Neutrophil (primary cell): ENCODE data around the gene CIITA.

Source experiments
- H3K27ac ChIP-seq: fragments of 200-600 bp; sonication (generic); 2 replicates; pipeline ENCODE4 v1.5.1; 2016; ENCODE audit warnings: mild to moderate bottlenecking, moderate library complexity
- H3K27me3 ChIP-seq: fragments of 200-600 bp; sonication (generic); 2 replicates; pipeline ENCODE4 v1.6.0; 2016; ENCODE audit warnings: mild to moderate bottlenecking
- H3K36me3 ChIP-seq: fragments of 200-600 bp; sonication (generic); 2 replicates; pipeline ENCODE4 v1.5.1; 2017
- H3K4me1 ChIP-seq, 2 experiments: fragments of 200-600 bp in 1 of 2; sonication (generic) in 1 of 2; 1 replicate in 1 of 2; 2 replicates in 1 of 2; pipeline versions ENCODE4 v1.5.1 to v1.6.1; 2013 to 2016; ENCODE audit warnings: low read depth in 1 of 2, low read length in 1 of 2, mild to moderate bottlenecking in 1 of 2, moderate library complexity in 1 of 2; ENCODE audit not compliant: control insufficient read depth in 1 of 2, insufficient read depth in 1 of 2
- H3K4me3 ChIP-seq, 2 experiments: fragments of 200-600 bp in 1 of 2; sonication (generic) in 1 of 2; 1 replicate in 1 of 2; 2 replicates in 1 of 2; pipeline ENCODE4 v1.5.1; 2013 to 2016; ENCODE audit warnings: low read depth in 1 of 2, low read length in 1 of 2, mild to moderate bottlenecking in 1 of 2, moderate library complexity in 1 of 2
- H3K9me3 ChIP-seq: fragments of 200-600 bp; sonication (generic); 2 replicates; pipeline ENCODE4 v1.5.1; 2016
- TF ChIP-seq, protein P1 (sequence below): fragments of 200-600 bp; sonication (generic); IDR thresholded peaks from 2 replicates; pipeline ENCODE4 v1.5.1; 2016; ENCODE audit warnings: antibody characterized with exemption

The CIITA gene

DNA sequence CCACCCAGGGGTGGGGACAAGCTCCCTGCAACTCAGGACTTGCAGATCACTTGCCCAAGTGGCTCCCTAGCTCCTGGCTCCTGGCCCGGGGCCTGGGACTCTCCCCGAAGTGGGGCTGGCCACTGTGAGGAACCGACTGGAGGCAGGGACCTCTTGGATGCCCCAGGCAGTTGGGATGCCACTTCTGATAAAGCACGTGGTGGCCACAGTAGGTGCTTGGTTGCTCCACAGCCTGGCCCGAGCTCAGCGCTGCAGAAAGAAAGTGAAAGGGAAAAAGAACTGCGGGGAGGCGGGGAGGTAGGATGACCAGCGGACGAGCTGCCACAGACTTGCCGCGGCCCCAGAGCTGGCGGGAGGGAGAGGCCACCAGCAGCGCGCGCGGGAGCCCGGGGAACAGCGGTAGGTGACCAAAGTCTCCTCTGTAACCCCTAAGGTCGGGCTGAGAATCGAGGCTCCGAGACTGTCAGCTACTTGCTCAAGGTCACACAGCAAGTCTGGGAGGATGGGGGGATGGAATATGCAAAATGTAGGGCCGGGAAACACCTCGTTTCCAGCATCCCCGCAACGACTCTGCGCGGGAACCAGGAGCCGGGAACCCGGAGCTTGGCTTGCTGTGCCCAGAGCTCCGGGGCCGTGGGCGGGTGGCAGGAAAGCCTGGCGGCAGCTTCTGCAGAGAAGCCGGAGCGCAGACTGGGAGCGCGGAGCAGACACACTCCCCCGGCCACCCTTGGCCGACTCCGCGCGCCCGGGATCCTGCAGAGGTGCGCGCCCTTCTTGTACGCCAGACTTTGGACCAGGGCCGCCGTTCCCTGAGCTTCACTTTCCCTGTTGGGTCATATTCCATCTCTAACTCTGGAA is 1.9 kb downstream of the CIITA start:
- Histone ChIP-seq H3K9me3 (no peaks in the 10 kb centered on the region), H3K27me3 (peaks cover 71% of the 10 kb centered on the region), H3K4me3 (peak overlapping the region; percentile 38 to 69), H3K4me1 (peaks cover 14 to 27% of the 10 kb centered on the region in 2 experiments), H3K36me3 (no peaks in the 10 kb centered on the region), H3K27ac (peak overlapping the region; percentile 31)
- TF ChIP-seq, protein P1, sequence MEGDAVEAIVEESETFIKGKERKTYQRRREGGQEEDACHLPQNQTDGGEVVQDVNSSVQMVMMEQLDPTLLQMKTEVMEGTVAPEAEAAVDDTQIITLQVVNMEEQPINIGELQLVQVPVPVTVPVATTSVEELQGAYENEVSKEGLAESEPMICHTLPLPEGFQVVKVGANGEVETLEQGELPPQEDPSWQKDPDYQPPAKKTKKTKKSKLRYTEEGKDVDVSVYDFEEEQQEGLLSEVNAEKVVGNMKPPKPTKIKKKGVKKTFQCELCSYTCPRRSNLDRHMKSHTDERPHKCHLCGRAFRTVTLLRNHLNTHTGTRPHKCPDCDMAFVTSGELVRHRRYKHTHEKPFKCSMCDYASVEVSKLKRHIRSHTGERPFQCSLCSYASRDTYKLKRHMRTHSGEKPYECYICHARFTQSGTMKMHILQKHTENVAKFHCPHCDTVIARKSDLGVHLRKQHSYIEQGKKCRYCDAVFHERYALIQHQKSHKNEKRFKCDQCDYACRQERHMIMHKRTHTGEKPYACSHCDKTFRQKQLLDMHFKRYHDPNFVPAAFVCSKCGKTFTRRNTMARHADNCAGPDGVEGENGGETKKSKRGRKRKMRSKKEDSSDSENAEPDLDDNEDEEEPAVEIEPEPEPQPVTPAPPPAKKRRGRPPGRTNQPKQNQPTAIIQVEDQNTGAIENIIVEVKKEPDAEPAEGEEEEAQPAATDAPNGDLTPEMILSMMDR = no peak

DNA sequence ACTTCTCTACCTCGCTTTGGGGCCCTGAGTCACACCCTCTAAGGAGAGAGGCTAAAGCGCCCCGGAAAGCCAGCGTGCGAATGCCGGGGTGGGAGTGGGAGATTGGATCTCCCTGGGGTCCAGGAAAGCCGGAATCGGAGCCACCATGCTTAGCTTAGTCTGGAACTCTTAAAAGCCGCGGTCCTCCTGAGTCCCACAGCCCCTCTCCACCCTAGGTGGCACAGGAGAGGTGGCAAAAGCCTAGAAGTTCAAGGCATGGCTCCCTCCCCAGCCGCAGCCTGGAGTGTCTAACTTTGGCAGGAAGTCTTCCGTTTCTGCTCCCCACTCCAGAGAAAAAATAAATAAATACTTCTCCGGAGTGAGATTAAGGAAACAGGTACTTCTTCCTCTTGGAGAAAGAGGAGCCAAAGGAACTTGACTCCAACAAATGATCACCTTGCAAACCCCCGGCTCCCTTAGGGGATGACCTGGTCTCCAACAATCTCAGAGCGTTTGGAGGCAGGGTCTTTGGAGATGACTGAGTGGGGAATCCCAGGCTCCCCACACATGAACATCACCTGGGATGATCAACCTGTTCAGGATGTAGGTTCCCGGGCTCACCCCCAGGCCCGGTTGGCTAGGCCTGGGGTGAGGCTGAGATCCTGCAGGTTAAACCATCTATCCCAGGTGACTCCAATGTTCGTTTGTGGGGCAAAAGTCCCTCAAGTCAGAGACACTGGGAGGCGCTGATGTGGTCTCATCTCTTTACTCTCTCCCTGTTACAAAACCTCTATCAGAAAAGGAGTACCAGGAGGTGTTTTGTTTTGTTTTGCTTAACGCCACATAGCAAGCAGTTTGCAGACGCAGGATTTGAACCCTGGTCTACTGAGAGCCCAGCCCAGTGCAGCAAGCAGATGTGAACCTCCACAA is 2.9 kb downstream of the CIITA start:
- TF ChIP-seq, protein P1 = no peak
- Histone ChIP-seq H3K27me3 (peaks cover 70% of the 10 kb centered on the region), H3K36me3 (no peaks in the 10 kb centered on the region), H3K27ac (no peak overlapping the region), H3K9me3 (no peaks in the 10 kb centered on the region), H3K4me3 (peak overlapping the region in 1 of 2 experiments; percentile 69), H3K4me1 (peaks cover 14 to 27% of the 10 kb centered on the region in 2 experiments)

DNA sequence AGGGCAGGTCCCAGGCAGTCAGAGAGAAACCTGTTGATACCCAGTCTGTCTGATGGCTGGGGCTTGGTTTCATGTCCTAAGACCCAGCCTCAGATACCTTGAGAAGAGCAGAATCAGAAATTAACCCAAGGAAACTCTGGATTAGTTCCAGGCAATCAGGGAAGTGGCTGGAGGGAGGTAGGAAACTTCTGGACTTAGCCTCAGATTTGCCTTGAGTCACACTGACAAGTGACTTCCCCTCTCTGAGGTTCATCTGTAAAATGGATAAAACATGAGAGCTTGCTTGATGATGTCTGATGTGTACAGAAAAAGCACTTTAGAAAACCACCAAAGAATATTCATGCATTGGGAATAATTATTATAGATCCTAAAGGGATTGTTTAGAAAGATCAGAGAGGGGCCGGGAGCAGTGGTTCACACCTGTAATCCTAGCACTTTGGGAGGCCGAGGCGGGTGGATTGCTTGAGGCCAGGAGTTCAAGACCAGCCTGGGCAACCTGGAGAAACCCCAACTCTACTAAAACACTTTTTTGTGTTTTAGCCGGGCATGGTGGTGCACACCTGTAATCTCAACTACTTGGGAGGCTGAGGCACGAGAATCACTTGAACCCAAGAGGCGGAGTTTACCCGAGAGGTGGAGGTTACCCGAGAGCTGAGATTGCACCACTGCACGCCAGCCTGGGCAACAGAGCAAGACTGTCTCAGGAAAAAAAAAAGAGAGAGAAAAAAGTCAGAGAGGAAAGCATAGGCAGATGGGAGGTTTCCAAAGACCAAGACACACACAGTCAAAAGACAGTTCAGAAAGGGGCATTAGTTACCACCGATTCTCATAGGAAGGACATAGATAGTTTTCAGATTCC is 3.8 kb downstream of the CIITA start:
- Histone ChIP-seq H3K36me3 (no peaks in the 10 kb centered on the region), H3K4me1 (peaks cover 14 to 27% of the 10 kb centered on the region in 2 experiments), H3K27ac (no peak overlapping the region), H3K27me3 (peaks cover 61% of the 10 kb centered on the region), H3K4me3 (no peak overlapping the region), H3K9me3 (no peaks in the 10 kb centered on the region)
- TF ChIP-seq, protein P1 = no peak

DNA sequence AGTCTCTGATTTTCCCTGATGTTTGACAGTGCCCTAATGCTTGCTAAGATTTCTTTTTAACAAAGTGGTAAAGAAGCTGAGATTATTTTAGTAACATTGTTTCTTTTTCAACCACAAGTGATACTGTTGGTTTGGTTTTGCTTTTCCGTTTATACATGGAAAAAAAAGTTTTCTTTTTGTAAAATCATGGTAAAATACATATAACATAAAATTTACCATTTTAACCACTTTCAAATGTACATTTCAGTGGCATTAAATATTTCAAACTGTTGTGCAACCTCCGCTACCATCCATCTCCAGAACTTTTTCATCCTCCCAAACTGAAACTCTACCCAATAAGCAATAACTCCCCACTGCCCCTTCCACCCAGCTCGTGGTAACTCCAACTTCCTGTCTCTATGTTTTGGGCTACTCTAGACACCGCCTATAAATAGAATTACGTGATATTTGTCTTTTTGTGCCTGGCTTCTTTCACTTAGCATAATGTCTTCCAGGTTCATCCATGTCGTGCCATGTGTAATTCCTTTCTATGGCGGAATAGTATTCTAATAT is 4.6 kb downstream of the CIITA start:
- Histone ChIP-seq H3K27ac (no peak overlapping the region), H3K27me3 (peaks cover 55% of the 10 kb centered on the region), H3K4me3 (no peak overlapping the region), H3K9me3 (no peaks in the 10 kb centered on the region), H3K36me3 (no peaks in the 10 kb centered on the region), H3K4me1 (peaks cover 14 to 27% of the 10 kb centered on the region in 2 experiments)
- TF ChIP-seq, protein P1 = no peak

DNA sequence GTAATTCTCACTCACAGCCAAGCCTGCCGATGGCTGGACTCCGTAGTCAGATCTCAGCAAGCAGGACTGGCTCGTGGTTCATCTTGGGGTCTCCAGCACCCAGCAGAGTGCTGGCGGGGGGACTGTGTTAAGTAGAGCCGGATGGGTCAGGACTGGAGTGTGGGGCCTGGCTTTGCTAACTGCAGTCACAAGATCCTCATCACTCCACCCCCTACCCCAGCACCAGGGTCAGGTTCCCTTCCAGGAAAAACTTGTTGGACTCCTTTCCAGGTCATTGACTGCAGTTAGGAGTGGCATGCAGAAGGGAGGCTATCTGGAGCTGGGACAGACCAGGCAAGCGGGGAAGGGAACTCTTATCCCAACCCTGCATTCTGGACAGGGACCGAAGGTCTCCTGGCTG is 6.0 kb downstream of the CIITA start:
- Histone ChIP-seq H3K27me3 (peaks cover 48% of the 10 kb centered on the region), H3K4me3 (no peak overlapping the region), H3K4me1 (peaks cover 14 to 17% of the 10 kb centered on the region in 2 experiments), H3K36me3 (no peaks in the 10 kb centered on the region), H3K27ac (no peak overlapping the region), H3K9me3 (no peaks in the 10 kb centered on the region)
- TF ChIP-seq, protein P1 = no peak
